ENCODE measurements around the gene PRRX2.

- TF ChIP-seq SRF (CRISPR knock-in tag; IDR thresholded peaks at IDR 0.05) (no peak), EZH2 (IDR thresholded peaks at IDR 0.05; ENCODE audit: borderline replicate concordance, low read depth, low read length) (no peak), RAD21 (CRISPR knock-in tag; conservative IDR thresholded peaks at IDR 0.05 in 1 of 2, IDR thresholded peaks at IDR 0.05 in 1 of 2) (no peak), SIRT6 (IDR thresholded peaks at IDR 0.05; ENCODE audit: low read depth, low read length) (no peak)
Measured at GRCh38 chr9:129761293-129761900, 96.0 kb downstream of the PRRX2 start.

Data from K562 (cell line).